Mesodermal cell (in vitro differentiated cells): Measurements from ENCODE around the gene CYP2F1.

ENCODE experiments used
- H3K27ac ChIP-seq: 2 replicates; pipeline ENCODE4 v1.7.0; 2013; ENCODE audit warnings: mild to moderate bottlenecking, low read depth, low read length, moderate library complexity; ENCODE audit not compliant: severe bottlenecking
- H3K36me3 ChIP-seq: 2 replicates; pipeline ENCODE4 v1.7.1; 2013; ENCODE audit warnings: mild to moderate bottlenecking, low read length, moderate library complexity; ENCODE audit not compliant: control insufficient read depth, insufficient read depth
- H3K4me1 ChIP-seq: one replicate; pipeline ENCODE4 v1.7.1; 2013; ENCODE audit warnings: mild to moderate bottlenecking, low read length; ENCODE audit not compliant: insufficient read depth, control insufficient read depth, poor library complexity, severe bottlenecking
- H3K4me3 ChIP-seq: 2 replicates; pipeline ENCODE4 v1.7.0; 2013; ENCODE audit warnings: low read length, control low read depth, mild to moderate bottlenecking; ENCODE audit not compliant: insufficient read depth, poor library complexity, severe bottlenecking; ENCODE audit errors: extremely low read depth
- H3K9me3 ChIP-seq: 2 replicates; pipeline ENCODE4 v1.7.1; 2013; ENCODE audit warnings: mild to moderate bottlenecking, low read length, moderate library complexity; ENCODE audit not compliant: control insufficient read depth
- WGBS, 2 experiments: methylation state at CpG; one replicate each; pipeline ENCODE4 v1.1.5; 2013; ENCODE audit warnings: missing lambda C conversion rate in 2 of 2; ENCODE audit not compliant: insufficient coverage in 2 of 2; 5-methylcytosine and 5-hydroxymethylcytosine counted together

Gene CYP2F1

DNA sequence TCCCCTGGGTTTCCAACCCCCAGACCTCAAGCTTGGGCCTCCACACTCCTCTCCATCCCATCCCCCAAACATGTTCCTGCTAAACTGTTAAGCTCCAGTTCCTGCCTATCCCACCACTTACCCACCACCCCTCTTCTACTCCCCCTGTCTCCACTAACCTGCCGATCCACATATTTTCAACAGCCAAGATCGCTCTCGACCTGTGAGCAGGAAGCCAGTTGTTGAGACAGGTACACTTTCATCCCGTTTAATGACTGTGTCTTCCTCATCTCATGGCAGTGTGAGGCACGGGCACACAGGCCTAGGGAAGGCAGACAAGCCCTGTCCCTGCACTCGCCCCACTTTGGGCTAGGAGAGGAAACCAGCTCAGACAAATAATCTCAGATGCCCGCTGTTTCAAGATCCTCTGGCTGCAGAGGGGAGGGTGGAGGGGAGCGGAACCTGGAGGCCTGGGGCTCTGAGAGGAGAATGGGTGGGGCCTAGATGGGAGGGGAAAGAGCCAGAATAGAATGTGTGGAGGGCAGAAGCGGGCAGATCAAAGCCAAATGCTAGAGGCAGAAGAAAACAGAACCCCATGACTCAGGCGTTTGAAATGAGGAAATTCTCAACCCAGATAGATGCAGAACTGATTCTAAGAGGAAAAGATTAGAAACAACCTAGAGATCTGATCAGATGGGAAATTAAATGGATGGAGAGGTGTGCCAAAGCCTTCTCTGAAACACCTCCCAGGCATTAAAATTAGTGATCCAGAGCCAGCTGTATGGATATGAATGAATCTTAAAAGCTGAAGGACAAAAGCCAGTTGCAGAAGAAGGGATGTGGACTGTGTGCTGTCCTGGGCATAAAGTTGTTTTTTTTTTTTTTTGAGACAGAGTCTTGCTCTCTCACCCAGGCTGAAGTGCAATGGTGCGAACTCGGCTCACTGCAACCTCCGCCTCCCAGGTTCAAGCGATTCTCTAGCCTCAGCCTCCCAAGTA is 61.9 kb downstream of the CYP2F1 start:
- H3K36me3 ChIP-seq: no peaks in the 10 kb centered on the region
- H3K27ac ChIP-seq: peak overlapping the region; percentile 91
- no peaks in the 10 kb centered on the region for H3K9me3 ChIP-seq
- peak overlapping the region; percentile 25 for H3K4me3 ChIP-seq
- 5 to 18% methylated on average over 9 to 13 of the region's 14 CpGs for WGBS, 2 experiments
- peaks cover 11% of the 10 kb centered on the region for H3K4me1 ChIP-seq
